HG03571 (cell line): ENCODE measurements around the gene ANAPC7.
"Not testable (repeated sequence)": the region's sequence is repeated elsewhere in the genome, so short reads cannot be mapped to it uniquely, and the experiment has no call there.

Experiments used
- ATAC-seq: cut with Tn5 transposase; IDR thresholded peaks from one replicate; pipeline ENCODE4 v1.9.1; 2021; ENCODE audit not compliant: unreplicated experiment

The ANAPC7 gene

GRCh38 chr12:110349514-110350151, 53.9 kb downstream of the ANAPC7 start:
- ATAC-seq: no peak

GRCh38 chr12:110349096-110349495, 54.4 kb downstream of the ANAPC7 start:
- ATAC-seq: no peak

GRCh38 chr12:110348431-110349059, 55.0 kb downstream of the ANAPC7 start:
- ATAC-seq: no peak

- ATAC-seq: no peak
Observed at GRCh38 chr12:110347767-110348166, 55.7 kb downstream of the ANAPC7 start.

- no peak for ATAC-seq
Observed at GRCh38 chr12:110345963-110346362, 57.5 kb downstream of the ANAPC7 start.

- no peak for ATAC-seq
Observed at GRCh38 chr12:110345176-110345661, 58.3 kb downstream of the ANAPC7 start.

GRCh38 chr12:110344657-110345056, 58.9 kb downstream of the ANAPC7 start:
- no peak for ATAC-seq

- ATAC-seq: no peak
Observed at GRCh38 chr12:110343736-110344555, 59.6 kb downstream of the ANAPC7 start.

GRCh38 chr12:110343114-110343513, 60.4 kb downstream of the ANAPC7 start:
- ATAC-seq: no peak

- ATAC-seq: no peak
Observed at GRCh38 chr12:110342157-110342556, 61.4 kb downstream of the ANAPC7 start.

GRCh38 chr12:110340706-110341105, 62.8 kb downstream of the ANAPC7 start:
- ATAC-seq: no peak

- not testable (repeated sequence) for ATAC-seq
Observed at GRCh38 chr12:110340261-110340660, 63.2 kb downstream of the ANAPC7 start.

GRCh38 chr12:110339184-110339952, 64.1 kb downstream of the ANAPC7 start:
- no peak for ATAC-seq

GRCh38 chr12:110338754-110339153, 64.8 kb downstream of the ANAPC7 start:
- ATAC-seq: no peak

GRCh38 chr12:110337912-110338710, 65.4 kb downstream of the ANAPC7 start:
- ATAC-seq: no peak

GRCh38 chr12:110335481-110336045, 67.9 kb downstream of the ANAPC7 start:
- ATAC-seq: no peak

- no peak for ATAC-seq
Observed at GRCh38 chr12:110333201-110333600, 70.3 kb downstream of the ANAPC7 start.

- no peak for ATAC-seq
Observed at GRCh38 chr12:110330544-110330943, 73.0 kb downstream of the ANAPC7 start.

GRCh38 chr12:110330124-110330523, 73.4 kb downstream of the ANAPC7 start:
- no peak for ATAC-seq

- ATAC-seq: no peak
Observed at GRCh38 chr12:110329710-110330109, 73.8 kb downstream of the ANAPC7 start.
